Measurements from ENCODE around the gene RIMS4.

Gene RIMS4

DNA sequence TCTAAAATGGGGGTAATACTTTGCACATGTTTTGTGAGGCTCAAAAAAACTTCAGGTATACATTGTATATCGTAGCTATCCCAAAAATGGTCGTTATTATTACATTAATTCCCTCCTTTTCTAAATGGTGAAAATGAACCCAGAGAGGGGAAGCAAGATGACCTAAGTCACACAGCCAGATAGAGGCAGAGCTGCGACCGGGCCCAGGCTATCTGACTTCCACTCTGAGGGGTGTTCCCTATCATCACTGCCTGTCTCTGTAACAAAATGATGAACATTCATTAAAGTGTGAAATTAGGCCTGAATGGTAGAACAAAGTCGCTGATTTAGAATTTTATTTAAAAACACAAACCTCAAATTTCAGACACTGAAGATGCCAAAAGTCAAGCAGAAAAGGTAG, 29.1 kb upstream of the RIMS4 start:
- no peaks in the 10 kb centered on the region for H3K4me1 ChIP-seq (ENCODE audit: insufficient read depth, low read length, severe bottlenecking)
- H3K27ac ChIP-seq (ENCODE audit: low read depth, low read length, poor library complexity, severe bottlenecking), result no peak overlapping the region
- no peak overlapping the region for H3K4me2 ChIP-seq (ENCODE audit: low read length)
- H2AFZ ChIP-seq (ENCODE audit: low read length), result no peak overlapping the region
- H4K20me1 ChIP-seq (ENCODE audit: insufficient read depth, low read length), result no peaks in the 10 kb centered on the region
- no peaks in the 10 kb centered on the region for H3K79me2 ChIP-seq (ENCODE audit: insufficient read depth, low read length)
- no peak overlapping the region for H3K4me3 ChIP-seq (ENCODE audit: low read depth, low read length, poor library complexity, severe bottlenecking)
- no peaks in the 10 kb centered on the region for H3K9me2 ChIP-seq (ENCODE audit: low read depth, low read length)
- H3K9me3 ChIP-seq (ENCODE audit: low read length), result no peaks in the 10 kb centered on the region
- no peaks in the 10 kb centered on the region for H3K36me3 ChIP-seq (ENCODE audit: insufficient read depth, low read length)
- TF ChIP-seq CTCF (IDR thresholded peaks at IDR 0.05; ENCODE audit: low read length), result no peak
- TF ChIP-seq EZH2 (IDR thresholded peaks at IDR 0.05; ENCODE audit: borderline replicate concordance, low read length), result no peak
- peaks cover 11% of the 10 kb centered on the region; the same call in 1 of the 2 replicates for H3K27me3 ChIP-seq (ENCODE audit: insufficient read depth, low read length)
- no peak overlapping the region for H3K9ac ChIP-seq (ENCODE audit: low read length)
- H3F3A ChIP-seq (ENCODE audit: insufficient read depth, low read length), result no peaks in the 10 kb centered on the region

DNA sequence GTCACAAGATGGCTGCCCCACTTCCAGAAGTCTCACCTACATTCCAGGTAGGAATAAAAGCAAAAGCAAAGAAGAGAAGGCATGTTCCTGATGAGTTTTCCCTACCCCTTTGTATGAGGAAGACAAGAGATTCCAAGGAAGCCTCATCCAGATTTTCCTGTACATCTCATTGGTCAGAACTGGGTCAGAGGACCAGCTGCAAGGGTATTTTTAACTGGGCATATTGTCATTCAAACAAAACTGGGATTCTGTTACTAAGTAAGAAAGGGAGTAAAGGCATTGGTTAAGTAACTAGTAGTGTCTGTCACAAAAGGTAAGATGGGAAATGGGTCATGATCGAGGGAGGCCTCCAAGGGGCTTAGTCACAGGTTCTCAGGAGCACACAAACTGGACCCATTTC, 28.2 kb upstream of the RIMS4 start:
- H3K4me1 ChIP-seq (ENCODE audit: insufficient read depth, low read length, severe bottlenecking), result no peaks in the 10 kb centered on the region
- no peaks in the 10 kb centered on the region for H3K36me3 ChIP-seq (ENCODE audit: insufficient read depth, low read length)
- H3K27ac ChIP-seq (ENCODE audit: low read depth, low read length, poor library complexity, severe bottlenecking), result no peak overlapping the region
- no peak overlapping the region for H3K4me2 ChIP-seq (ENCODE audit: low read length)
- no peaks in the 10 kb centered on the region for H3K79me2 ChIP-seq (ENCODE audit: insufficient read depth, low read length)
- H3K27me3 ChIP-seq (ENCODE audit: insufficient read depth, low read length), result peaks cover 11% of the 10 kb centered on the region; the same call in 1 of the 2 replicates
- TF ChIP-seq CTCF (IDR thresholded peaks at IDR 0.05; ENCODE audit: low read length) (no peak), EZH2 (IDR thresholded peaks at IDR 0.05; ENCODE audit: borderline replicate concordance, low read length) (no peak)
- H4K20me1 ChIP-seq (ENCODE audit: insufficient read depth, low read length), result no peaks in the 10 kb centered on the region
- no peaks in the 10 kb centered on the region for H3K9me3 ChIP-seq (ENCODE audit: low read length)
- H2AFZ ChIP-seq (ENCODE audit: low read length), result no peak overlapping the region
- H3F3A ChIP-seq (ENCODE audit: insufficient read depth, low read length), result no peaks in the 10 kb centered on the region
- no peak overlapping the region for H3K4me3 ChIP-seq (ENCODE audit: low read depth, low read length, poor library complexity, severe bottlenecking)
- H3K9me2 ChIP-seq (ENCODE audit: low read depth, low read length), result no peaks in the 10 kb centered on the region
- no peak overlapping the region for H3K9ac ChIP-seq (ENCODE audit: low read length)

- Histone ChIP-seq H3K4me3 (ENCODE audit: low read depth, low read length, poor library complexity, severe bottlenecking) (no peak overlapping the region), H3K27me3 (ENCODE audit: insufficient read depth, low read length) (peaks cover 11% of the 10 kb centered on the region; the same call in 1 of the 2 replicates), H3K4me1 (ENCODE audit: insufficient read depth, low read length, severe bottlenecking) (no peaks in the 10 kb centered on the region), H3K9ac (ENCODE audit: low read length) (no peak overlapping the region), H3K4me2 (ENCODE audit: low read length) (no peak overlapping the region), H3K79me2 (ENCODE audit: insufficient read depth, low read length) (no peaks in the 10 kb centered on the region), H3K9me3 (ENCODE audit: low read length) (no peaks in the 10 kb centered on the region), H4K20me1 (ENCODE audit: insufficient read depth, low read length) (no peaks in the 10 kb centered on the region), H3K36me3 (ENCODE audit: insufficient read depth, low read length) (no peaks in the 10 kb centered on the region), H3K27ac (ENCODE audit: low read depth, low read length, poor library complexity, severe bottlenecking) (no peak overlapping the region), H3K9me2 (ENCODE audit: low read depth, low read length) (no peaks in the 10 kb centered on the region), H3F3A (ENCODE audit: insufficient read depth, low read length) (no peaks in the 10 kb centered on the region), H2AFZ (ENCODE audit: low read length) (no peak overlapping the region)
- TF ChIP-seq EZH2 (IDR thresholded peaks at IDR 0.05; ENCODE audit: borderline replicate concordance, low read length) (no peak), CTCF (IDR thresholded peaks at IDR 0.05; ENCODE audit: low read length) (no peak)
Measured at GRCh38 chr20:44837946-44838345, 27.6 kb upstream of the RIMS4 start.

All from OCI-LY1 (cell line).